Measurements from ENCODE around the gene CXCL17.
A peak's percentile ranks its signal among the peaks of the same experiment; 100 is the strongest.
"Not testable (repeated sequence)": the region's sequence is repeated elsewhere in the genome, so short reads cannot be mapped to it uniquely, and the experiment has no call there.

Gene CXCL17

GRCh38 chr19:42466521-42467182 is 23.9 kb upstream of the CXCL17 start:
- no peak for DNase-seq (ENCODE audit: low read depth in 3 of 3)

GRCh38 chr19:42465827-42466280 is 23.1 kb upstream of the CXCL17 start:
- DNase-seq (ENCODE audit: low read depth in 3 of 3): no peak

GRCh38 chr19:42461700-42462324 is 19.1 kb upstream of the CXCL17 start:
- DNase-seq (ENCODE audit: low read depth in 3 of 3): no peak

GRCh38 chr19:42461231-42461630 is 18.5 kb upstream of the CXCL17 start:
- DNase-seq (ENCODE audit: low read depth in 3 of 3): not testable (repeated sequence)

DNA sequence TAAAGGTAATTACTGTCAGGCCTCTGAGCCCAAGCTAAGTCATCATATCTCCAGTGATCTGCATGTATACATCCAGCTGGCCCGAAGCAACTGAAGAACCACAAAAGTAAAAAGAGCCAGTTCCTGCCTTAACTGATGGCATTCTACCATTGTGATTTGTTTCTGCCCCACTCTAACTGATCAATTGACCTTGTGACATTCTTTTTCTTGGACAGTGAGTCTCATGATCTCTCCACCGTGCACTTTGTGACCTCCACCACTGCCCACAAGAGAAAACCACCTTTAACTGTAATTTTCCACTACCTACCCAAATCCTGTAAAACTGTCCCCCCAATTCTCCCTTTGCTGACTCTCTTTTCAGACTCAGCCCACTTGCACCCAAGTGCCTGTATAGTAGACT is 17.2 kb upstream of the CXCL17 start:
- no peak for DNase-seq (ENCODE audit: low read depth in 3 of 3)

- DNase-seq (ENCODE audit: low read depth in 3 of 3): no peak
Observed at GRCh38 chr19:42455621-42456081, 12.9 kb upstream of the CXCL17 start.

- DNase-seq (ENCODE audit: low read depth in 3 of 3): no peak
Observed at GRCh38 chr19:42455086-42455485, 12.3 kb upstream of the CXCL17 start.

GRCh38 chr19:42452590-42452989 is 9.8 kb upstream of the CXCL17 start:
- DNase-seq (ENCODE audit: low read depth in 3 of 3): no peak

DNA sequence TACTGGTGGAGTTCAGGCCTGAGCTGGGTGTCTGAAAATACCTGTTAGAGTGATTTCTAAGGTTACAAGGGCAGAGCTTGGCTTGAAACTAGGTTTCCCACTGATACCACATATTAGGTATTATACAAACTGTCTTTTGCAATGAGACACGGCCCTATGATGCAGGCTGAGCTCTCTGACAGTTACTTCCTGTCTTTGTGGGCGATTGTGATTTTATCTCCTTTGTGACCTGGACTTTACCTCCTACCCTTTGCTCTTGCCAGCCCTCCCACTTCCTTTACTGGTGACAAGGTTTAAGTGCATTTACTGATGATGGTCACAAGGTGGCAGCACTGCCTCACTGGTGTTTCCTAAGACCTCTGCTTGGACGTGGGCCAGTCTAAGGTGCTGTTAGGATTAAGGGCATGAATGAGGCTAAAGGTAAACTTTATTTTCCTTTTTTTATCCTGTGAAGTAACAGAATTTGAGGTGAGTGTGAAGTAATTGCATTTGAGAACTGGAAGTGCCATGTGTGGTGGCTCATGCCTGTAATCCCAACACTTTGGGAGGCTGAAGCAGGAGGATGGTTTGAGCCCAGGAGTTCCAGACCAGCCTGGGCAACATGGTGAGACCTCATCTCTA is 7.7 kb upstream of the CXCL17 start:
- DNase-seq (ENCODE audit: low read depth in 3 of 3): peak; percentile 61 to 66 (median 64)

- DNase-seq (ENCODE audit: low read depth in 3 of 3): not testable (repeated sequence)
Observed at GRCh38 chr19:42448306-42448705, 5.6 kb upstream of the CXCL17 start.

DNA sequence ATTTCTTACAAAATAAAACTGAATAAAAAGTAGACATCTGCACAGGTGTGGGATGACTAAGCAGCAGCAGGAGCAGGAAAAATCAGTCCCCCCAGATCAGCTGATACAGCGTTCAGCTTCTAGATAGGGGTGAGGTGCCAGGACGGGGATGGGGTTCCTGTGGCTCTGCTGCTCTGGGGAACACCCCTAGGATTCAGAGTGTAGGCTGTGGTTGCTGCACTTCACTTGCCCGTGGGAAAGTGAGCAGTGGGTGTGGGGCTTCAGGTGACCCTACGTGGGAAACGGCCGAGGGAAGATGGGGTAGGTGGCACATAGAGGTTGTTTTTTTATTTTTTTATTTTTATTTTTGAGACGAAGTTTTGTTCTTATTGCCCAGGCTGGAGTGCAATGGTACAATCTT is 3.2 kb upstream of the CXCL17 start:
- no peak for DNase-seq (ENCODE audit: low read depth in 3 of 3)

GRCh38 chr19:42443944-42444398 is 1.2 kb upstream of the CXCL17 start:
- no peak for DNase-seq (ENCODE audit: low read depth in 3 of 3)

DNA sequence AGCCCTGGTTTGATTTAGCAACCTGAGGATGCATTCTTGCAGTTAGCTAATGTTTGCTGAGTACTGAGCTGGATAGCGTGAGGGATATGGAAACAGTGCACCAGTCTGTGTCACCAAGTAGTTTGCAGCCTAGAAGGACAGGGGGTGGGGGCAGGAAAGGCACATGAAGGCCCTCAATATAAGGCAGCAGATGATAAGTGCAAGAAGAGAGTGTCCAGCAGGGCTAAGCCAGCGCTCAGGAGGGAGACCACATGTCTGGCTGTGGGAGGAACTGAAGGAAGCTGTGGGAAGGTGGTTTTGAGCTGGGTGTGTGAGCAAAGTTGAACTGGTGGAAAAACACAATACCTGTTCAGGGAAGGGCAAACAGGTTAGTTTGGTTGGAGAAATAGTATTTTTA is 1.7 kb downstream of the CXCL17 start:
- DNase-seq (ENCODE audit: low read depth in 3 of 3): no peak

GRCh38 chr19:42440357-42441048 is 2.2 kb downstream of the CXCL17 start:
- peak; percentile 67 to 84 (median 72) for DNase-seq (ENCODE audit: low read depth in 3 of 3)

- DNase-seq (ENCODE audit: low read depth in 3 of 3): no peak
Observed at GRCh38 chr19:42436006-42436405, 6.7 kb downstream of the CXCL17 start.

- DNase-seq (ENCODE audit: low read depth in 3 of 3): no peak
Observed at GRCh38 chr19:42435316-42435715, 7.4 kb downstream of the CXCL17 start.

DNA sequence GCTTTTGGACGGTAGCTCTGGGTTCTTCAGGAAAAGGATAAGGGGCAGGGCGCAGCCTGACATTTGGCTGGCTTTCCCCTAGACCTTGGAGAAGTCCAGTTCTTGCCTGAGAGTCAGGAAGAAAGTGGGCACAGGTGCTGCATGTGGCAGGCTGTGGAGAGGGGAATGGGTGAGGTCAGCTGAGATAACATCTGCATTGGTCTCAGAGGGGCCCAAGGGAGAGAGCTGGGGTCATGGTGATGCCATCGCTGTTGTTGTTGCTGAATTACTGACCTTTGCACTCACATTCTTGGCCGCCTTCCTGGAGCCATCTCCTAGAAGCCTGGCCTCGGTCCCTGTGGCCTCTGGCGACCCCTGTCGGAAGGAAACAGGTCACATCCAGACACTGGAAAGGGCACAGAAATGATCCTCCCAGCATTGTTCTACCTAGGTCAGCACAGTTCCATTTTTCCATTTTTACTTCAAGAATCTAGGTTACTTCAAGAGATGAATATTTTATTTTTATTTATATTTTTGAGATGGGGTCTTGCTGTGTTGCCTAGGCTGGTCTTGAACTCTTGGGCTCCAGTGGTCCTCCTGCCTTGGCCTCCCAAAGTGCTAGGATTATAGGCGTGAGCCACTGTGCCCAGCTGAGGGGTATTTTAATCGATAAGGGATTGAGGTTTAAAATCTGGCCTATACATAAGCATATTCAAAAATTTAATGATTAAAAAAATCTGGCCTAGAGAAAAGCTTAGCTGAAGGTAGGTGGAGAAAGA is 9.1 kb downstream of the CXCL17 start:
- peak in 2 of 3 donors; percentile 21 to 55 for DNase-seq (ENCODE audit: low read depth in 3 of 3)

DNA sequence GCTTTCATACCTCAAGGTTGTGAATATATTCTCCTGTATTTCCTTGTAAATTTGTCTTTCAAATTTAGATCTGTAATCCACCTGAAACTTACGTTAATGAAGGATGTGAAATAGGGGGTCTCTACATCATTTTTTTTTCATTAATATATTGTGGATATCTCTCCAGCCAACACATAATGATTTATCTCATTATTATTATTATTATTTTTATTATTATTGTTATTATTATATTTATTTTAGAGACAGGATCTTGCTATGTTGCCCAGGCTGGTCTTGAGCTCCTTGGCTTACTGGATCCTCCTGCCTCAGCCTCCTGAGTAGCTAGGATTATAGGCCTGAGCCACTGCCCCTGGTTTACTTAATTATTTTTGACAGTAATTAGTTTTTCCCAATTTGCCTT is 11.3 kb downstream of the CXCL17 start:
- no peak for DNase-seq (ENCODE audit: low read depth in 3 of 3)

GRCh38 chr19:42428676-42429075 is 14.1 kb downstream of the CXCL17 start:
- DNase-seq (ENCODE audit: low read depth in 3 of 3): no peak

GRCh38 chr19:42427313-42427712 is 15.4 kb downstream of the CXCL17 start, which contains the start of gene LIPE:
TSS of gene LIPE (minus strand) at chr19:42427388. CDS start at chr19:42427149, 239 bp downstream.
- no peak for DNase-seq (ENCODE audit: low read depth in 3 of 3)

- DNase-seq (ENCODE audit: low read depth in 3 of 3): no peak
Observed at GRCh38 chr19:42426643-42427042, 16.1 kb downstream of the CXCL17 start.
